ENCODE results near the gene RCC1. TPM values are rescaled to one million over a fixed set of nuclear protein-coding genes. Genes with fewer than 3 reads are reported as not detected.

RCC1 gene
- total and polyA plus RNA-seq, 2 donors (not counting 3 experiments of a cell fraction or from before 2014, with no cell fraction given) = 37.1 to 77.7 TPM

DNA sequence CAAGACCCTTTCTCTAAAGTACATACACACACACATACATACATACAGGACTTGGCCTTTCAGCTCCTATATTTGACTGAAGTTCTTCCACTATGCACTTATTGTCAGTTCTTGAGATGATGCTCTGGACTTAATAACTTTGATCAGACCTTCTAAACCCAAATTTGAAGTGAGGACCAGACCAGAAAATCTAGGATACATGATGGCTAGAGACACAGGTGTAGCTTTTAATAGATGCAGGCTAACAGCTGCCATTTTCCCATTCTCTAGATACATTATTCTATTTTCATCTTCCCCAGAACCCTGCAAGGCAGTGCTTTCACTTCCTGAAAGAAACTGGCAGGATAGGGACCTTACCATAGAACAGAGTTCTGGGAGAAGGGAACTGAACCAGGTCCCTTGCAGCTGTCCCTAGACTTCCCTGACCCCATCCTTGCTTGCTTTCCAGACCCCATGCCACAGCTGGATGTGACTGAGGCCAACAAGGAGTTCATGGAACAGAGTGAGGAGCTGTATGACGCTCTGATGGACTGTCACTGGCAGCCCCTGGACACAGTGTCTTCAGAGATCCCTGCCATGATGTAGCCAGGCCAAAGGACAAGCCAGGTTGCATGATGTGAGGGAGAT is 71.3 kb downstream of the RCC1 start:
- no peak overlapping the region for H3K27ac ChIP-seq (ENCODE audit: insufficient read depth, low read depth, low read length)

More for the DNA sequence above, 71.3 kb downstream of the RCC1 start:
- POLR2A ChIA-PET = no interaction called here
- Histone ChIP-seq H3K4me3 (replicated peaks in 1 of 3; ENCODE audit: insufficient read depth in 1 of 3, low read depth in 1 of 3, low read length in 3 of 3) (no peak overlapping the region), H3K79me2 (ENCODE audit: control insufficient read depth, insufficient read depth, low read length) (peaks cover 32% of the 10 kb centered on the region), H2AFZ (ENCODE audit: low read depth, low read length) (no peak overlapping the region), H3K36me3 (ENCODE audit: control insufficient read depth in 2 of 2, extremely low read depth in 1 of 2, insufficient read depth in 2 of 2, low read length in 2 of 2) (peaks cover 18 to 24% of the 10 kb centered on the region in 2 experiments), H3K4me1 (ENCODE audit: control insufficient read depth, extremely low read depth, insufficient read depth, low read length) (peaks cover 23% of the 10 kb centered on the region), H4K20me1 (replicated peaks; ENCODE audit: control insufficient read depth, extremely low read depth, insufficient read depth, low read length) (peaks cover 4% of the 10 kb centered on the region), H3K4me2 (ENCODE audit: insufficient read depth, low read length) (no peak overlapping the region), H3K27me3 (ENCODE audit: control insufficient read depth in 2 of 2, insufficient read depth in 2 of 2, low read length in 2 of 2) (no peaks in the 10 kb centered on the region), H3K9ac (replicated peaks; ENCODE audit: extremely low read depth, insufficient read depth, low read length) (no peak overlapping the region), H3K9me3 (replicated peaks; ENCODE audit: control insufficient read depth, insufficient read depth, low read length) (no peaks in the 10 kb centered on the region), H3K9me1 (replicated peaks; ENCODE audit: control insufficient read depth, extremely low read depth, insufficient read depth, low read length) (no peaks in the 10 kb centered on the region)
- FAIRE-seq (peak; percentile 77), DNase-seq (ENCODE audit: low read depth, low spot score) (no peak)
- no TSS peak for BruUV-seq (replicated peaks)
- CTCF ChIA-PET = interaction anchor here (1.4 kb wide), 1 partner anchor 26 kb away, joined by 6 read pairs; no protein-coding TSS in a partner anchor
- TF ChIP-seq POLR2AphosphoS5 (IDR thresholded peaks at IDR 0.05; ENCODE audit: insufficient read depth, low read depth, low read length) (peak; percentile 36), POLR2A (IDR thresholded peaks at IDR 0.05; ENCODE audit: low read depth, low read length) (peak; percentile 71), GATA2 (IDR thresholded peaks at IDR 0.05; ENCODE audit: insufficient read depth, insufficient read length, low read depth, low read length) (no peak), JUN (IDR thresholded peaks at IDR 0.05; ENCODE audit: borderline replicate concordance, insufficient read depth, insufficient read length, low read depth) (no peak), FOS (IDR thresholded peaks at IDR 0.05; ENCODE audit: borderline replicate concordance, insufficient read depth, low read length) (no peak), EZH2 (IDR thresholded peaks at IDR 0.05; ENCODE audit: borderline replicate concordance, low read depth, low read length, severe bottlenecking) (no peak), MYC (IDR thresholded peaks at IDR 0.05; ENCODE audit: low read depth, low read length) (no peak)
- TF ChIP-seq, protein P1, sequence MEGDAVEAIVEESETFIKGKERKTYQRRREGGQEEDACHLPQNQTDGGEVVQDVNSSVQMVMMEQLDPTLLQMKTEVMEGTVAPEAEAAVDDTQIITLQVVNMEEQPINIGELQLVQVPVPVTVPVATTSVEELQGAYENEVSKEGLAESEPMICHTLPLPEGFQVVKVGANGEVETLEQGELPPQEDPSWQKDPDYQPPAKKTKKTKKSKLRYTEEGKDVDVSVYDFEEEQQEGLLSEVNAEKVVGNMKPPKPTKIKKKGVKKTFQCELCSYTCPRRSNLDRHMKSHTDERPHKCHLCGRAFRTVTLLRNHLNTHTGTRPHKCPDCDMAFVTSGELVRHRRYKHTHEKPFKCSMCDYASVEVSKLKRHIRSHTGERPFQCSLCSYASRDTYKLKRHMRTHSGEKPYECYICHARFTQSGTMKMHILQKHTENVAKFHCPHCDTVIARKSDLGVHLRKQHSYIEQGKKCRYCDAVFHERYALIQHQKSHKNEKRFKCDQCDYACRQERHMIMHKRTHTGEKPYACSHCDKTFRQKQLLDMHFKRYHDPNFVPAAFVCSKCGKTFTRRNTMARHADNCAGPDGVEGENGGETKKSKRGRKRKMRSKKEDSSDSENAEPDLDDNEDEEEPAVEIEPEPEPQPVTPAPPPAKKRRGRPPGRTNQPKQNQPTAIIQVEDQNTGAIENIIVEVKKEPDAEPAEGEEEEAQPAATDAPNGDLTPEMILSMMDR (IDR thresholded peaks at IDR 0.05; ENCODE audit: extremely low read depth in 1 of 2, insufficient read depth in 1 of 2, low read depth in 1 of 2, low read length in 2 of 2) = no peak
- TF ChIP-seq, protein P2, sequence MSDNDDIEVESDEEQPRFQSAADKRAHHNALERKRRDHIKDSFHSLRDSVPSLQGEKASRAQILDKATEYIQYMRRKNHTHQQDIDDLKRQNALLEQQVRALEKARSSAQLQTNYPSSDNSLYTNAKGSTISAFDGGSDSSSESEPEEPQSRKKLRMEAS (IDR thresholded peaks at IDR 0.05; ENCODE audit: insufficient read depth, insufficient read length) = no peak
- intact Hi-C loops (cut with micrococcal nuclease) (no loop called here), dilution Hi-C loops (cut with MboI; ENCODE audit: extremely low pct_ligation_motif_present, low sequenced_read_pairs) (no loop called here)

Data from endothelial cell of umbilical vein (primary cell).